ENCODE data around the gene CNOT4.
A peak's percentile ranks its signal among the peaks of the same experiment; 100 is the strongest.
"Not testable (repeated sequence)": the region's sequence is repeated elsewhere in the genome, so short reads cannot be mapped to it uniquely, and the experiment has no call there.

The CNOT4 gene

GRCh38 chr7:135447748-135448147 is 62.2 kb downstream of the CNOT4 start:
- no peak for DNase-seq

- no peak for DNase-seq
These were observed 64.2 kb downstream of the CNOT4 start for GRCh38 chr7:135445690-135446089.

- not testable (repeated sequence) for DNase-seq
These were observed 64.6 kb downstream of the CNOT4 start for GRCh38 chr7:135445266-135445665.

- DNase-seq, result peak; percentile 60
These were observed 68.1 kb downstream of the CNOT4 start for GRCh38 chr7:135441791-135442190.

GRCh38 chr7:135434047-135434446 is 75.9 kb downstream of the CNOT4 start:
- DNase-seq, result no peak

- DNase-seq, result no peak
These were observed 79.3 kb downstream of the CNOT4 start for GRCh38 chr7:135430626-135431025.

- DNase-seq, result no peak
These were observed 81.0 kb downstream of the CNOT4 start for GRCh38 chr7:135428879-135429278.

- DNase-seq, result no peak
These were observed 81.9 kb downstream of the CNOT4 start for GRCh38 chr7:135428011-135428410.

GRCh38 chr7:135427166-135427565 is 82.7 kb downstream of the CNOT4 start:
- DNase-seq, result no peak

GRCh38 chr7:135425036-135425435 is 84.9 kb downstream of the CNOT4 start:
- DNase-seq, result no peak

GRCh38 chr7:135420786-135421185 is 89.1 kb downstream of the CNOT4 start:
- peak; percentile 9 for DNase-seq

- no peak for DNase-seq
These were observed 93.5 kb downstream of the CNOT4 start for GRCh38 chr7:135416431-135416830.

GRCh38 chr7:135414850-135415439 is 95.0 kb downstream of the CNOT4 start:
- DNase-seq, result peak; percentile 48

- no peak for DNase-seq
These were observed 95.7 kb downstream of the CNOT4 start for GRCh38 chr7:135414208-135414607.

GRCh38 chr7:135411098-135411497 is 98.8 kb downstream of the CNOT4 start:
- DNase-seq, result no peak

GRCh38 chr7:135410543-135410942 is 99.4 kb downstream of the CNOT4 start:
- no peak for DNase-seq

GRCh38 chr7:135409845-135410542 is 99.9 kb downstream of the CNOT4 start:
- no peak for DNase-seq

GRCh38 chr7:135407884-135408283 is 102.0 kb downstream of the CNOT4 start:
- DNase-seq, result no peak

GRCh38 chr7:135406918-135407317 is 103.0 kb downstream of the CNOT4 start:
- DNase-seq, result no peak

- no peak for DNase-seq
These were observed 103.9 kb downstream of the CNOT4 start for GRCh38 chr7:135405969-135406368.

- no peak for DNase-seq
These were observed 106.6 kb downstream of the CNOT4 start for GRCh38 chr7:135403302-135403701.

- no peak for DNase-seq
These were observed 112.2 kb downstream of the CNOT4 start for GRCh38 chr7:135397689-135398088.

GRCh38 chr7:135392701-135393100 is 117.2 kb downstream of the CNOT4 start:
- no peak for DNase-seq

- no peak for DNase-seq
These were observed 118.4 kb downstream of the CNOT4 start for GRCh38 chr7:135391514-135391913.

- no peak for DNase-seq
These were observed 119.1 kb downstream of the CNOT4 start for GRCh38 chr7:135390829-135391228.
